H1 (cell line): ENCODE results near the gene DNER. TPM values are rescaled to one million over a fixed set of nuclear protein-coding genes. Genes with fewer than 3 reads are reported as not detected.

ENCODE experiments used
- CTCF ChIA-PET: fragments of 300-600 bp; sonication (Branson Sonifier 250); formaldehyde crosslinking; loops from one replicate; lab custom pipeline; 2021; ENCODE audit not compliant: partially characterized antibody; lab: Charles Lee
- POLR2A ChIA-PET: fragments of 300-600 bp; sonication (Branson Sonifier 250); formaldehyde crosslinking; loops from one replicate; lab custom pipeline; 2021; ENCODE audit warnings: inconsistent platforms; ENCODE audit not compliant: partially characterized antibody; lab: Charles Lee
- DNase-seq, 2 experiments: peaks; one replicate each; pipeline versions ENCODE4 v3.0.0 to v3.0.0-alpha.2; 2010 to 2022; ENCODE audit warnings: low spot score in 2 of 2, low read depth in 1 of 2, mixed read lengths in 1 of 2
- FAIRE-seq: peaks from 2 replicates; lab custom pipeline; 2011; peaks lifted over from hg19 to GRCh38; lab: Jason Lieb, UNC
- H2AFZ ChIP-seq: 2 replicates; pipeline ENCODE4 v1.8.1; 2012; ENCODE audit warnings: low read length, inconsistent platforms
- H2AK5ac ChIP-seq: 2 replicates; pipeline ENCODE4 v1.6.1; 2013; ENCODE audit warnings: low read depth, low read length
- H2BK120ac ChIP-seq: replicated peaks from 2 replicates; pipeline ENCODE3; 2013; ENCODE audit warnings: low read depth, low read length, inconsistent platforms
- H2BK12ac ChIP-seq: 2 replicates; pipeline ENCODE4 v1.6.1; 2013; ENCODE audit warnings: low read depth, low read length
- H2BK15ac ChIP-seq: 2 replicates; pipeline ENCODE4 v1.6.1; 2013; ENCODE audit warnings: low read length
- H2BK20ac ChIP-seq: 2 replicates; pipeline ENCODE4 v1.6.1; 2013; ENCODE audit warnings: low read length
- H2BK5ac ChIP-seq: 2 replicates; pipeline ENCODE4 v1.6.1; 2013; ENCODE audit warnings: low read depth, low read length
- H3K14ac ChIP-seq: 2 replicates; pipeline ENCODE4 v1.6.1; 2013; ENCODE audit warnings: inconsistent platforms; ENCODE audit not compliant: insufficient read length
- H3K18ac ChIP-seq: 2 replicates; pipeline ENCODE4 v1.6.1; 2013; ENCODE audit warnings: low read length; ENCODE audit errors: extremely low read depth
- H3K23ac ChIP-seq: 2 replicates; pipeline ENCODE4 v1.6.1; 2013; ENCODE audit warnings: inconsistent platforms; ENCODE audit not compliant: insufficient read length
- H3K23me2 ChIP-seq: 2 replicates; pipeline ENCODE4 v1.6.1; 2013; ENCODE audit warnings: low read depth, low read length
- H3K27ac ChIP-seq: 2 replicates; pipeline ENCODE4 v1.6.1; 2011; ENCODE audit warnings: low read depth, low read length, inconsistent platforms
- H3K27me3 ChIP-seq, 4 experiments: replicated peaks in 1 of 4; 1 replicate in 1 of 4; 2 replicates in 3 of 4; pipeline versions ENCODE4 v1.6.1 to v1.8.1; 2011 to 2013; ENCODE audit warnings: low read length in 3 of 4, mild to moderate bottlenecking in 3 of 4, inconsistent platforms in 2 of 4, mixed read lengths in 2 of 4, moderate library complexity in 1 of 4; ENCODE audit not compliant: control insufficient read depth in 3 of 4, insufficient read depth in 3 of 4; ENCODE audit errors: extremely low read depth in 1 of 4
- H3K36me3 ChIP-seq, 4 experiments: 2 replicates each; pipeline versions ENCODE4 v1.6.1 to v1.8.1; 2011 to 2013; ENCODE audit warnings: mild to moderate bottlenecking in 4 of 4, low read length in 3 of 4, moderate library complexity in 2 of 4, control low read depth in 1 of 4, inconsistent platforms in 1 of 4; ENCODE audit not compliant: insufficient read depth in 4 of 4, control insufficient read depth in 2 of 4
- H3K4ac ChIP-seq: replicated peaks from 2 replicates; pipeline ENCODE3; 2013; ENCODE audit warnings: low read length, low read depth, mixed read lengths, inconsistent platforms; ENCODE audit not compliant: insufficient read length
- H3K4me1 ChIP-seq, 4 experiments: replicated peaks in 1 of 4; 1 replicate in 1 of 4; 2 replicates in 3 of 4; pipeline versions ENCODE4 v1.6.1 to v1.8.1; 2011 to 2013; ENCODE audit warnings: low read length in 3 of 4, inconsistent platforms in 2 of 4, mixed read lengths in 1 of 4; ENCODE audit not compliant: insufficient read depth in 4 of 4, control insufficient read depth in 3 of 4
- H3K4me2 ChIP-seq, 2 experiments: 2 replicates each; pipeline versions ENCODE4 v1.6.1 to v1.8.1; 2011 to 2013; ENCODE audit warnings: low read depth in 2 of 2, low read length in 2 of 2, control low read depth in 1 of 2, inconsistent platforms in 1 of 2, mild to moderate bottlenecking in 1 of 2; ENCODE audit not compliant: insufficient read depth in 1 of 2
- H3K4me3 ChIP-seq, 4 experiments: fragments of 200-600, 300-600 bp in 1 of 4; sonication (generic), shearing (Covaris generic), sonication (Bioruptor Twin) in 1 of 4; 2 replicates each; pipeline versions ENCODE4 v1.5.1 to v1.8.1; 2011 to 2016; ENCODE audit warnings: low read length in 4 of 4, low read depth in 3 of 4, control low read depth in 2 of 4, inconsistent platforms in 2 of 4, mild to moderate bottlenecking in 2 of 4, mixed read lengths in 1 of 4, moderate library complexity in 1 of 4; ENCODE audit not compliant: insufficient read depth in 2 of 4; ENCODE audit errors: extremely low read depth in 1 of 4
- H3K56ac ChIP-seq: replicated peaks from 2 replicates; pipeline ENCODE3; 2013; ENCODE audit warnings: low read depth, mild to moderate bottlenecking, mixed read lengths, low read length, inconsistent platforms; ENCODE audit not compliant: insufficient read length
- H3K79me1 ChIP-seq: 2 replicates; pipeline ENCODE4 v1.6.1; 2013; ENCODE audit warnings: low read depth, low read length, control low read depth
- H3K79me2 ChIP-seq, 2 experiments: 2 replicates each; pipeline versions ENCODE4 v1.6.1 to v1.8.1; 2012 to 2013; ENCODE audit warnings: low read length in 2 of 2, mild to moderate bottlenecking in 2 of 2, inconsistent platforms in 1 of 2; ENCODE audit not compliant: insufficient read depth in 2 of 2, control insufficient read depth in 1 of 2
- H3K9ac ChIP-seq, 4 experiments: replicated peaks in 1 of 4; 1 replicate in 1 of 4; 2 replicates in 3 of 4; pipeline versions ENCODE4 v1.6.1 to v1.8.1; 2011 to 2013; ENCODE audit warnings: low read depth in 3 of 4, low read length in 3 of 4, control low read depth in 2 of 4, mild to moderate bottlenecking in 2 of 4, moderate library complexity in 2 of 4, inconsistent platforms in 1 of 4; ENCODE audit errors: extremely low read depth in 1 of 4
- H3K9me3 ChIP-seq, 2 experiments: 2 replicates each; pipeline versions ENCODE4 v1.6.1 to v1.8.1; 2012 to 2013; ENCODE audit warnings: mild to moderate bottlenecking in 2 of 2, moderate library complexity in 2 of 2, control low read depth in 1 of 2, inconsistent platforms in 1 of 2, low read depth in 1 of 2, low read length in 1 of 2, mixed read lengths in 1 of 2; ENCODE audit not compliant: insufficient read depth in 2 of 2
- H4K20me1 ChIP-seq, 2 experiments: replicated peaks in 1 of 2; 2 replicates each; pipeline versions ENCODE3 to v1.8.1; 2011 to 2013; ENCODE audit warnings: inconsistent platforms in 2 of 2, low read length in 2 of 2, mild to moderate bottlenecking in 1 of 2; ENCODE audit not compliant: insufficient read depth in 2 of 2, control insufficient read depth in 1 of 2
- H4K5ac ChIP-seq: 2 replicates; pipeline ENCODE4 v1.6.1; 2013; ENCODE audit warnings: low read length, low read depth, mixed read lengths, inconsistent platforms; ENCODE audit not compliant: insufficient read length
- H4K8ac ChIP-seq: 2 replicates; pipeline ENCODE4 v1.8.0; 2013; ENCODE audit warnings: mild to moderate bottlenecking, moderate library complexity, low read length, inconsistent platforms; ENCODE audit not compliant: insufficient read depth; ENCODE audit errors: extremely low read depth
- H4K91ac ChIP-seq: replicated peaks from 2 replicates; pipeline ENCODE3; 2013; ENCODE audit warnings: low read length, mixed read lengths, inconsistent platforms; ENCODE audit not compliant: insufficient read length
- BACH1 ChIP-seq: IDR thresholded peaks from 2 replicates; pipeline ENCODE4 v1.6.1; 2012; ENCODE audit warnings: low read length, improper control_type of control experiment
- CHD1 ChIP-seq: IDR thresholded peaks from 2 replicates; pipeline ENCODE4 v1.6.1; 2012; ENCODE audit warnings: low read depth, low read length, improper control_type of control experiment
- CTCF ChIP-seq, 3 experiments: IDR thresholded peaks; 1 replicate in 2 of 3; 2 replicates in 1 of 3; pipeline versions ENCODE4 v1.5.1 to v1.6.1; 2011; ENCODE audit warnings: low read length in 3 of 3, mild to moderate bottlenecking in 3 of 3, inconsistent platforms in 2 of 3, low read depth in 1 of 3, moderate library complexity in 1 of 3; ENCODE audit not compliant: insufficient read depth in 1 of 3; ENCODE audit errors: control extremely low read depth in 1 of 3
- FOSL1 ChIP-seq: IDR thresholded peaks from 2 replicates; pipeline ENCODE4 v1.6.1; 2011; ENCODE audit warnings: mild to moderate bottlenecking, low read depth, low read length, moderate library complexity; ENCODE audit not compliant: insufficient read depth
- PHF8 ChIP-seq: fragments of 200-600 bp; sonication (generic); conservative IDR thresholded peaks from 2 replicates; pipeline ENCODE4 v1.7.1; 2012; ENCODE audit warnings: low read depth, mild to moderate bottlenecking, inconsistent platforms, low read length, moderate library complexity
- POLR2AphosphoS5 ChIP-seq: IDR thresholded peaks from 2 replicates; pipeline ENCODE4 v1.6.1; 2011; ENCODE audit warnings: low read depth, low read length
- TAF1 ChIP-seq: IDR thresholded peaks from 2 replicates; pipeline ENCODE4 v1.6.1; 2011; ENCODE audit warnings: mild to moderate bottlenecking, low read depth, low read length
- WGBS, 2 experiments: shearing (Covaris generic) in 1 of 2; methylation state at CpG; one replicate each; pipeline versions ENCODE4 v1.1.6 to v1.1.7; 2013 to 2015; ENCODE audit warnings: low lambda C conversion rate in 2 of 2, mixed read lengths in 2 of 2, inconsistent platforms in 1 of 2, low coverage in 1 of 2, missing lambda C conversion rate in 1 of 2; ENCODE audit not compliant: insufficient replicate concordance in 2 of 2, insufficient coverage in 1 of 2, insufficient read length in 1 of 2; ENCODE audit errors: extremely low coverage in 1 of 2, missing lambda C conversion rate in 1 of 2; 5-methylcytosine and 5-hydroxymethylcytosine counted together
- polyA plus RNA-seq, 7 experiments: library from polyadenylated mRNA; depleted of rRNA in 3 of 7; stranded (reverse) in 5 of 7; unstranded in 2 of 7; fragments of >200 nt in 5 of 7; fragments of 200-250 nt in 2 of 7; gene quantifications; 1 replicate in 5 of 7; 2 replicates in 1 of 7; 4 replicates in 1 of 7; pipeline versions ENCODE4 v1.2.1 to v1.2.3, GENCODE V29; 2011 to 2013; ENCODE audit warnings: missing spikeins in 2 of 7, mixed read lengths in 2 of 7
- total RNA-seq: library from RNA; stranded (reverse); fragmentation: NEBNext Ultra II Directional; extraction: Animal tissue kit (Norgen Biotek cat#: 25700); gene quantifications from 2 replicates; pipeline ENCODE4 v1.2.1, GENCODE V29; 2021

Gene DNER
- total and polyA plus RNA-seq, 2 of the 8 experiments (the other 6 are each of a cell fraction or from before 2014, with no cell fraction given): 6.8 to 16.3 TPM

- Histone ChIP-seq H2AK5ac (no peak overlapping the region), H3K36me3 (no peaks in the 10 kb centered on the region), H2BK5ac (no peak overlapping the region), H3K4me3 (no peak overlapping the region), H2BK20ac (no peak overlapping the region), H3K9me3 (no peaks in the 10 kb centered on the region), H2BK12ac (no peak overlapping the region), H4K8ac (no peak overlapping the region), H3K79me2 (no peaks in the 10 kb centered on the region), H2BK15ac (no peak overlapping the region), H3K4me2 (no peak overlapping the region), H3K27me3 (no peaks in the 10 kb centered on the region), H4K91ac (no peak overlapping the region), H3K79me1 (no peaks in the 10 kb centered on the region), H3K4ac (no peak overlapping the region), H3K4me1 (peaks cover 0 to 3% (median 1%) of the 10 kb centered on the region in 4 experiments; a peak in 3 of 7 replicates), H3K23me2 (no peaks in the 10 kb centered on the region), H3K56ac (no peak overlapping the region), H3K18ac (no peak overlapping the region), H2BK120ac (no peak overlapping the region), H4K20me1 (no peaks in the 10 kb centered on the region), H3K27ac (no peak overlapping the region), H3K9ac (no peak overlapping the region), H3K14ac (no peak overlapping the region), H3K23ac (no peak overlapping the region), H4K5ac (no peak overlapping the region), H2AFZ (no peak overlapping the region)
- WGBS, 2 experiments: 92% methylated on average over 8 of the region's 8 CpGs; no CpG with 5 or more reads in 1 of the 2 experiments
- TF ChIP-seq TAF1: no peak
- TF ChIP-seq POLR2AphosphoS5: no peak
- TF ChIP-seq PHF8: no peak
- TF ChIP-seq BACH1: no peak
- TF ChIP-seq CHD1: no peak
- no peak for TF ChIP-seq CTCF (IDR thresholded peaks at IDR 0.05; ENCODE audit: control extremely low read depth in 1 of 3, insufficient read depth in 1 of 3, low read depth in 1 of 3, low read length in 3 of 3)
- no peak for TF ChIP-seq FOSL1
- POLR2A ChIA-PET: no interaction called here
- DNase-seq (no peak), FAIRE-seq (no peak)
- CTCF ChIA-PET: no interaction called here
Observed at GRCh38 chr2:229620289-229620688, 94.1 kb downstream of the DNER start.
